BE2C (cell line): Measurements from ENCODE around the gene SEMA3A.
"Not testable (repeated sequence)": the region's sequence is repeated elsewhere in the genome, so short reads cannot be mapped to it uniquely, and the experiment has no call there.

Source experiments
- DNase-seq: peaks from one replicate; pipeline ENCODE4 v3.0.0-alpha.2; 2020
- H3K27me3 ChIP-seq: fragments of 250-450 bp; sonication (Bioruptor Pico); 2 replicates; pipeline ENCODE4 v1.5.1; 2020; ENCODE audit warnings: mild to moderate bottlenecking
- H3K36me3 ChIP-seq: fragments of 250-450 bp; sonication (Bioruptor Pico); 2 replicates; pipeline ENCODE4 v1.5.1; 2020; ENCODE audit warnings: mild to moderate bottlenecking
- H3K4me1 ChIP-seq: fragments of 250-450 bp; sonication (Bioruptor Pico); 2 replicates; pipeline ENCODE4 v1.5.1; 2020
- H3K4me3 ChIP-seq: 2 replicates; pipeline ENCODE4 v1.5.1; 2011; ENCODE audit warnings: low read depth, low read length
- H3K9me3 ChIP-seq: fragments of 250-450 bp; sonication (Bioruptor Pico); 2 replicates; pipeline ENCODE4 v1.5.1; 2020
- CTCF ChIP-seq: IDR thresholded peaks from 2 replicates; pipeline ENCODE4 v1.5.1; 2012; ENCODE audit warnings: mild to moderate bottlenecking, low read depth, low read length

SEMA3A gene

GRCh38 chr7:84060760-84061261 is 133.8 kb downstream of the SEMA3A start:
- no peak for TF ChIP-seq CTCF
- Histone ChIP-seq H3K4me1 (no peaks in the 10 kb centered on the region), H3K27me3 (no peaks in the 10 kb centered on the region), H3K36me3 (no peaks in the 10 kb centered on the region), H3K9me3 (no peaks in the 10 kb centered on the region), H3K4me3 (no peak overlapping the region)
- no peak for DNase-seq

- Histone ChIP-seq H3K4me1 (no peaks in the 10 kb centered on the region), H3K27me3 (no peaks in the 10 kb centered on the region), H3K36me3 (no peaks in the 10 kb centered on the region), H3K9me3 (no peaks in the 10 kb centered on the region), H3K4me3 (no peak overlapping the region)
- no peak for TF ChIP-seq CTCF
- no peak for DNase-seq
These were observed 134.6 kb downstream of the SEMA3A start for GRCh38 chr7:84060000-84060399.

GRCh38 chr7:84058311-84059076 is 136.1 kb downstream of the SEMA3A start:
- Histone ChIP-seq H3K36me3 (no peaks in the 10 kb centered on the region), H3K4me3 (no peak overlapping the region), H3K4me1 (no peaks in the 10 kb centered on the region), H3K9me3 (no peaks in the 10 kb centered on the region), H3K27me3 (no peaks in the 10 kb centered on the region)
- no peak for DNase-seq
- no peak for TF ChIP-seq CTCF

GRCh38 chr7:84057576-84057975 is 137.0 kb downstream of the SEMA3A start:
- no peak for TF ChIP-seq CTCF
- Histone ChIP-seq H3K9me3 (no peaks in the 10 kb centered on the region), H3K4me3 (no peak overlapping the region), H3K4me1 (no peaks in the 10 kb centered on the region), H3K27me3 (no peaks in the 10 kb centered on the region), H3K36me3 (no peaks in the 10 kb centered on the region)
- no peak for DNase-seq

- Histone ChIP-seq H3K4me3 (no peak overlapping the region), H3K9me3 (no peaks in the 10 kb centered on the region)
- DNase-seq: no peak
These were observed 138.5 kb downstream of the SEMA3A start for GRCh38 chr7:84055904-84056605.

GRCh38 chr7:84055199-84055598 is 139.4 kb downstream of the SEMA3A start:
- not testable (repeated sequence) for H3K4me1 ChIP-seq, DNase-seq

More at GRCh38 chr7:84055904-84056605, 138.5 kb downstream of the SEMA3A start:
- no peak for TF ChIP-seq CTCF
- Histone ChIP-seq H3K27me3 (no peaks in the 10 kb centered on the region), H3K4me1 (no peaks in the 10 kb centered on the region), H3K36me3 (no peaks in the 10 kb centered on the region)

More at GRCh38 chr7:84055199-84055598, 139.4 kb downstream of the SEMA3A start:
- H3K36me3 ChIP-seq, H3K9me3 ChIP-seq, H3K4me3 ChIP-seq, H3K27me3 ChIP-seq: not testable (repeated sequence)
